Measurements from ENCODE around the gene CCDC183.
"Not testable (repeated sequence)": the region's sequence is repeated elsewhere in the genome, so short reads cannot be mapped to it uniquely, and the experiment has no call there.

Gene CCDC183

DNA sequence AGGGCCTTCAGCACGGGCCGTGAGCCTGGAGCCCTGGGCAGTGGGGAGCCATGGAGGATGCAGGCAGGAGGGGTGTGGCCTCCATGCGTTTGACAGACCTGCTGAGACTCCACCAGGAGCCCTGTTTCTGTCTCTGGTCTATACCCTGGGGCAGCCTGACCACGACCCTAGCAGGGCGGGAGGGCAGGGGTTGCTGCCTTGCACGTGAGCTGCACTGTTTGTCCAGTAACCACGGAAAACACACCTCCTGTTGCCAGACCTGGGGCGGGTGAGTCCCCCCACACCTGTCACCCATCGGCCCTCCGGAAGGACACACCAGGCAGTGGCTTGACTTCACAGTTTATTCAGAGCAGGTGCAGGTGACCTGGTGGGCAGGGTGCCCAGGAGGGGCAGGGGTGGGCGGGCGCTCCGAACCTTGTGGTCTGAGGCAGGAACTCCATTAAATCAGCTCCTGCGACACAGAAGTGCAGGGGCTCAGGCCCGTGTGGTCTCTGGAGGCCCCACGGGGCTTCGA is 42.0 kb upstream of the CCDC183 start:
- Histone ChIP-seq H3K36me3 (ENCODE audit: control insufficient read depth in 2 of 2, insufficient read depth in 2 of 2, low read length in 2 of 2) (no peaks in the 10 kb centered on the region), H3K27me3 (ENCODE audit: control insufficient read depth in 2 of 2, insufficient read depth in 2 of 2, low read length in 2 of 2) (no peaks in the 10 kb centered on the region), H3K4me3 (ENCODE audit: low read length in 2 of 2) (no peak overlapping the region), H3K9me3 (ENCODE audit: control insufficient read depth in 2 of 2, low read length in 2 of 2) (peaks cover 0 to 8% of the 10 kb centered on the region in 2 donors), H3K4me1 (ENCODE audit: control insufficient read depth in 2 of 2, insufficient read depth in 2 of 2, low read length in 2 of 2) (no peaks in the 10 kb centered on the region), H3K27ac (ENCODE audit: low read depth in 2 of 2, low read length in 2 of 2) (no peak overlapping the region), H3K9ac (ENCODE audit: low read depth in 1 of 2, low read length in 2 of 2) (no peak overlapping the region)

DNA sequence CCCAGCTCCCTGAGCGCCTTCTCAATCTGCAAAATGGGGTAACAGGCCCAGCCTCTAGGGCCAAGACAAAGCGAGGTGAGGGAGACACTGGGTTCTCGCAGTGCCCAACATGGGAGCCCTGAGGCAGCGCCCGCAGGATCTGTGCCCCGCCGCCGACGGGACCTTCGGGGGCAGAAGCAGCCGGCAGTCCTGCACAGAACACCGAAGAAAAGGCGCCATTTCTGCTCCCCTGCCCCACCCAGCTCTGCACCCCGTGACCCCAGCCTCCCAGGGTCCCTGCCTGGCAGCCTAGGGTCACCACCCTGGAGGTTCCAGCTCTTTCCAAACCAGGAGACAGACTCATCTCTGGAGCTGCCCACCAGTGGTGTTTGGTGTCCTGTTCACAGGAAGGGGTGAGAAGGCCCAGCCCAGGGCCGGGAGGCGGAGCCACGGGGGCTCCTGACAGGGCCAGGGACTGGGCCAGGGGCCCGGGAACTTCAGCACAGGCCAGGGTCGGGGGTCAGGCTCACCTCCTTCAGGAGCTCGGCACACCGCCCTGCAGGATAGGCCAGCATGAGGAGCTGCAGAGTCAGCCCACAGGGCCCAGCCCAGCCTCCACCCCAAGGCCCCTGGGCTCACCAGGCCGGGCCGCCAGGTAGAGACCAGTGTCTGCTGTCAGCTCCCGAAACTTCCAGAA is 41.4 kb upstream of the CCDC183 start:
- Histone ChIP-seq H3K27ac (ENCODE audit: low read depth in 2 of 2, low read length in 2 of 2) (no peak overlapping the region), H3K4me1 (ENCODE audit: control insufficient read depth in 2 of 2, insufficient read depth in 2 of 2, low read length in 2 of 2) (no peaks in the 10 kb centered on the region), H3K9ac (ENCODE audit: low read depth in 1 of 2, low read length in 2 of 2) (no peak overlapping the region), H3K36me3 (ENCODE audit: control insufficient read depth in 2 of 2, insufficient read depth in 2 of 2, low read length in 2 of 2) (no peaks in the 10 kb centered on the region), H3K27me3 (ENCODE audit: control insufficient read depth in 2 of 2, insufficient read depth in 2 of 2, low read length in 2 of 2) (no peaks in the 10 kb centered on the region), H3K9me3 (ENCODE audit: control insufficient read depth in 2 of 2, low read length in 2 of 2) (peaks cover 0 to 8% of the 10 kb centered on the region in 2 donors), H3K4me3 (ENCODE audit: low read length in 2 of 2) (no peak overlapping the region)

DNA sequence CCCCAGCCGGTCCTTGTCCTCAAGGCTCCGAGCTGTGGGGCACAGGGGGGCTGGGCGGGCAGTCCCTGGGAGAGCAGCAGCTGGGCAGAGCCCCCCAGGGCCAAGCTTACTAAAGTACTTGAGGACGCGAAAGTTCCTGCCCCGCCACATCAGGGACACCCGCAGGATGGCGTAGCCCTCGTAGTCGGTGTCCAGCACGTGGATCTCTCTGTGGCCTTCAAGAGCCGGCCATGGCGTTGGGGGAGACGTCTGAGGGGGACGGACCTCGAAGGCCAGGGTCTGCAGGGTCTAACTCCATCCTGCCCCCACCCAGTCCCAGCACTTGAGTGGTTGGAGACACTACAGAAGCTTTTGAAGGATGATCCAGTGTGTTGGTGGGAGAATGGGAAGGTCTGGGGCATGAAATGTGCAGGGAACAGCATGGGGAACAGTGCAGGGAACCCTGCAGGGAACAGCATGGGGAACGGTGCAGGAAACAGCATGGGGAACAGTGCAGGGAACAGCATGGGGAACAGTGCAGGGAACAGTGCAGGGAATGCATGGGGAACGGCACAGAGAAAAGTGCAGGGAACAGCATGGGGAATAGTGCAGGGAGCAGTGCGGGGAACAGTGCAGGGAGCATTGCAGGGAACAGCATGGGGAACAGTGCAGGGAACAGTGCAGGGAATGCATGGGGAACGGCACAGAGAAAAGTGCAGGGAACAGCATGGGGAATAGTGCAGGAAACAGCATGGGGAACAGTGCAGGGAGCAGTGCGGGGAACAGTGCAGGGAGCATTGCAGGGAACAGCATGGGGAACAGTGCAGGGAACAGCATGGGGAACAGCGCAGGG is 40.6 kb upstream of the CCDC183 start:
- H3K9ac ChIP-seq (ENCODE audit: low read depth in 1 of 2, low read length in 2 of 2); H3K36me3 ChIP-seq (ENCODE audit: control insufficient read depth in 2 of 2, insufficient read depth in 2 of 2, low read length in 2 of 2); H3K27me3 ChIP-seq (ENCODE audit: control insufficient read depth in 2 of 2, insufficient read depth in 2 of 2, low read length in 2 of 2); H3K4me1 ChIP-seq (ENCODE audit: control insufficient read depth in 2 of 2, insufficient read depth in 2 of 2, low read length in 2 of 2); H3K9me3 ChIP-seq (ENCODE audit: control insufficient read depth in 2 of 2, low read length in 2 of 2); H3K4me3 ChIP-seq (ENCODE audit: low read length in 2 of 2); H3K27ac ChIP-seq (ENCODE audit: low read depth in 2 of 2, low read length in 2 of 2): not testable (repeated sequence)

DNA sequence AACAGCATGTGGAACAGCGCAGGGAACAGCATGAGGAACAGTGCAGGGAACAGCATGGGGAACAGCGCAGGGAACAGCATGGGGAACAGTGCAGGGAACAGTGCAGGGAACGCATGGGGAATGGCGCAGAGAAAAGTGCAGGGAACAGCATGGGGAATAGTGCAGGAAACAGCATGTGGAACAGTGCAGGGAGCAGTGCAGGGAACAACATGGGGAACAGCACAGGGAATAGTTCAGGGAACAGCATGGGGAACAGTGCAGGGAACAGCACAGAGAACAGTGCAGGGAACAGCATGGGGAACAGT is 40.1 kb upstream of the CCDC183 start:
- no peak overlapping the region for H3K4me3 ChIP-seq (ENCODE audit: low read length in 2 of 2)
- H3K4me1 ChIP-seq (ENCODE audit: control insufficient read depth in 2 of 2, insufficient read depth in 2 of 2, low read length in 2 of 2): no peaks in the 10 kb centered on the region
- H3K9me3 ChIP-seq (ENCODE audit: control insufficient read depth in 2 of 2, low read length in 2 of 2): peaks cover 0 to 8% of the 10 kb centered on the region in 2 donors
- no peaks in the 10 kb centered on the region for H3K27me3 ChIP-seq (ENCODE audit: control insufficient read depth in 2 of 2, insufficient read depth in 2 of 2, low read length in 2 of 2)
- no peak overlapping the region for H3K27ac ChIP-seq (ENCODE audit: low read depth in 2 of 2, low read length in 2 of 2)
- no peaks in the 10 kb centered on the region for H3K36me3 ChIP-seq (ENCODE audit: control insufficient read depth in 2 of 2, insufficient read depth in 2 of 2, low read length in 2 of 2)
- no peak overlapping the region for H3K9ac ChIP-seq (ENCODE audit: low read depth in 1 of 2, low read length in 2 of 2)

DNA sequence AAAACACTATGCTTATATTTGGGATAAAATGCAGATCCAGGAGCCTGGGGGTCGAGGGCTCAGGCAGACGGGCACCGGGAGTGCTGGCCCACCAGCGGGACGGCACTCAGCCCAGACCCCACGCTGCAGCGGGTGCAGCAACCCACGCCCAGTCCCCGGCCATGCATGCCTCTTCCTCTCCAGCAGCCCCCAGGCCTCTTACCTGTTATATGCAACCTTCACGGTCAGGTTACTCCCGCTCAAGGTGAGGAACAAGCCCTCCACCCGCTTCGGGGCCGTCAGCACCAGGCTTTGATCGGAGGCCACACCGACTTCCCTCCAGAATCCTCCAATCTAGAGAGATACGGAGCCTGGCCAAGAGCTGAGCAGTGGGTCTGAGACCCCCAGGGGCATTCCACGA is 39.3 kb upstream of the CCDC183 start:
- Histone ChIP-seq H3K27me3 (ENCODE audit: control insufficient read depth in 2 of 2, insufficient read depth in 2 of 2, low read length in 2 of 2) (peaks cover 0 to 2% of the 10 kb centered on the region in 2 donors), H3K9me3 (ENCODE audit: control insufficient read depth in 2 of 2, low read length in 2 of 2) (peaks cover 0 to 7% of the 10 kb centered on the region in 2 donors), H3K9ac (ENCODE audit: low read depth in 1 of 2, low read length in 2 of 2) (no peak overlapping the region), H3K36me3 (ENCODE audit: control insufficient read depth in 2 of 2, insufficient read depth in 2 of 2, low read length in 2 of 2) (no peaks in the 10 kb centered on the region), H3K27ac (ENCODE audit: low read depth in 2 of 2, low read length in 2 of 2) (no peak overlapping the region), H3K4me1 (ENCODE audit: control insufficient read depth in 2 of 2, insufficient read depth in 2 of 2, low read length in 2 of 2) (no peaks in the 10 kb centered on the region), H3K4me3 (ENCODE audit: low read length in 2 of 2) (no peak overlapping the region)

DNA sequence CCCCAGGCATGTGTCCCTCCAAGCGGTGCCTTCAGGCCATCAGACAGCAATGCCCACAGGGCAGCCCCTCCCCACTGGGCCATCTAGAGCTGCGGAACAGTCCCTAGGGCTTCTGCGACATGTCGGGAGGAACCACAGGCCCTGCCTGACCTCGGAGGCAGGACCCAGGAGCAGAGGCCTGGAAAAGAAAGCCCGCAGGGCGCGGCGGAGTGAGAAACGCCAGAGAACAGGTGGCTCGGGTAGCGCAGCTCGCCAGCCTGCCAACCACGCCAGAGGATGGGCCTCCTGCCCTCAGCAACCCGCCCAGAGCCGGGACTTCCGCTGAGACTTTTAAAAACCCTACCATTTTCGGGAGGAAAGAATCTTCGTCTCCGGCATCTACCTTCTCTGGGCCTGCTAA is 38.8 kb upstream of the CCDC183 start:
- Histone ChIP-seq H3K9ac (ENCODE audit: low read depth in 1 of 2, low read length in 2 of 2) (no peak overlapping the region), H3K36me3 (ENCODE audit: control insufficient read depth in 2 of 2, insufficient read depth in 2 of 2, low read length in 2 of 2) (no peaks in the 10 kb centered on the region), H3K4me3 (ENCODE audit: low read length in 2 of 2) (no peak overlapping the region)

DNA sequence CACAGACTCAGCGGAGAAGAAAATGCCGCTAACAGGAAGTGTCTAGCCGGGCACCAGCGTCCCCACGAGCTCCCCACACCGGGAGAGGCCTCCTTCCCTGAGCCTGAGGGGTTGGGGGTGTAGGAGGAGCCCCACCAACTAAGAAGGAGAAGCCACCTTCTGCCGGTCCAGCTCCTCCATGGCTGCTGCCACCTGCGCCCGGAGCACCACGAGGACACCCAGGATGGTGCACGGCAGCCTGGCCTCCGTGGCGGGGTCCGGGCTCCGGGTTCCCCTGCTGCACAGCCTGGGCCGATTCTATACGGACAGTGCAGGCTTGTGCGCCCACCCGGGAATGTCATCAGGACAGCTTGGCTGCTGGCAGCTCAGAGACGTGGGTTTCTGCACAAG is 38.4 kb upstream of the CCDC183 start:
- Histone ChIP-seq H3K4me1 (ENCODE audit: control insufficient read depth in 2 of 2, insufficient read depth in 2 of 2, low read length in 2 of 2) (no peaks in the 10 kb centered on the region), H3K4me3 (ENCODE audit: low read length in 2 of 2) (no peak overlapping the region), H3K9me3 (ENCODE audit: control insufficient read depth in 2 of 2, low read length in 2 of 2) (peaks cover 0 to 6% of the 10 kb centered on the region in 2 donors), H3K9ac (ENCODE audit: low read depth in 1 of 2, low read length in 2 of 2) (no peak overlapping the region), H3K27me3 (ENCODE audit: control insufficient read depth in 2 of 2, insufficient read depth in 2 of 2, low read length in 2 of 2) (peaks cover 0 to 2% of the 10 kb centered on the region in 2 donors), H3K27ac (ENCODE audit: low read depth in 2 of 2, low read length in 2 of 2) (no peak overlapping the region), H3K36me3 (ENCODE audit: control insufficient read depth in 2 of 2, insufficient read depth in 2 of 2, low read length in 2 of 2) (no peaks in the 10 kb centered on the region)

More for the DNA sequence above, 38.8 kb upstream of the CCDC183 start:
- Histone ChIP-seq H3K27ac (ENCODE audit: low read depth in 2 of 2, low read length in 2 of 2) (no peak overlapping the region), H3K27me3 (ENCODE audit: control insufficient read depth in 2 of 2, insufficient read depth in 2 of 2, low read length in 2 of 2) (peaks cover 0 to 2% of the 10 kb centered on the region in 2 donors), H3K9me3 (ENCODE audit: control insufficient read depth in 2 of 2, low read length in 2 of 2) (peaks cover 0 to 6% of the 10 kb centered on the region in 2 donors), H3K4me1 (ENCODE audit: control insufficient read depth in 2 of 2, insufficient read depth in 2 of 2, low read length in 2 of 2) (no peaks in the 10 kb centered on the region)

DNA sequence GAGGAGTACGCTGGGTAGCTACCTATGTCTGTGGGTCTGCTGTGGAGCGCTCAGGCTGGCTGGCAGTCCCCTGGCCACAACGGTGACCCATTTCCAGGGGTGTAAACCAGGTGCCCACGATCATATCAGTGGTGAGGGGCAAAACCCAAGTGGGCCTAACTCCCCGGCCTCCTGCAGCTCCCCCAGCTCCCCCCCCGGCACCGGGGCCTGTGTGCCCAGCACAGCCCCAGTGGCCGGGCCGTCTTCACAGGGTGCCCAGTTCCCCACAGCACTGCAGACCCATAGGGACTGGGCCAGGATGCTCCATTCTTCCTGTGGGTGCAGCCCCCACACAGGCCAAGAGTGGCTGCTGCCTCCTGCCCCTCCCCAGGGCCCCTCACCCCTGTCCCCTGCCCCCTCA is 37.1 kb upstream of the CCDC183 start:
- Histone ChIP-seq H3K27me3 (ENCODE audit: control insufficient read depth in 2 of 2, insufficient read depth in 2 of 2, low read length in 2 of 2) (peaks cover 0 to 2% of the 10 kb centered on the region in 2 donors), H3K27ac (ENCODE audit: low read depth in 2 of 2, low read length in 2 of 2) (no peak overlapping the region), H3K9me3 (ENCODE audit: control insufficient read depth in 2 of 2, low read length in 2 of 2) (peaks cover 0 to 6% of the 10 kb centered on the region in 2 donors), H3K4me3 (ENCODE audit: low read length in 2 of 2) (no peak overlapping the region), H3K4me1 (ENCODE audit: control insufficient read depth in 2 of 2, insufficient read depth in 2 of 2, low read length in 2 of 2) (no peaks in the 10 kb centered on the region), H3K9ac (ENCODE audit: low read depth in 1 of 2, low read length in 2 of 2) (no peak overlapping the region), H3K36me3 (ENCODE audit: control insufficient read depth in 2 of 2, insufficient read depth in 2 of 2, low read length in 2 of 2) (no peaks in the 10 kb centered on the region)

DNA sequence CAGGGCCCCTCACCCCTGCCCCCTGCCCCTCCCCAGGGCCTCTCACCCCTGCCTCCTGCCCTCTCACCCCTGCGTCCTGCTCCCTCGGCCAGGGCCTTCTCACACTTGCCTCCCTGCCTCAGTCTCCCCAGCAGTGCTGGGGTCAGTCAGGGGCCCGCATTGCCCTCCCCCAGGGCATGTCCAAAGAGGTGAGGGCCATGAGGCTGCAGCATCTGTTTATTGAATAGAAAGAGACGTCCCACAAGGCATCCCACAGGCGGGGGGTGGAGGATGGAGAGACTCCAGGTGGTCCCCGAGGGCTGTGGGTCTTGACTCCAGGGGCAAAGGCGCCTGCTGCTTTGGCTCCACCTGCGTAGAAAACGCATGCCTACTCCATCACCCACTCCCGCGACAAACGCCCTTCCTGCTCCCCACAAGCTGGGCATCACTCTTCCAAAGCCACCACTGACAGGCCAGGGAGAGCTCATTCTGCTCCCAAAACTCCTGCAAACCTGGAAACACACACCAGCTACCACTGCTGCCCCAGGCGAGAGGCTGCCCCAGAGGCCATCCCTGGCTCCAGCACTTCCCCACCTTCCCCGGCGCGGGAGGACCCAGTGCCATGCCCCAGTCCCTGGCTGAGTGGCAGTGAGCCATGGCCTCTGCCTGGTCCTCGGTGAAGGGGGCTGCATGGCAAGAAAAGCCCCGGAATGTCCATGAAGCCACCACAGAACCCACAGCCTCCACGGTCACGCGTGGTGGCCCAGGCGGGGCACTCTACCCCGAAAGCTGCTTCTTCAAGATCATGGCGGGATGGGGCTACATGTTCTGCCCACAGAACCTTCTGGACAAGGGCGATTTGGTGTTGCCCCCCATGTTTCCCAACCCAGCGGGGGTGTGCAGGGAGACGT is 36.5 kb upstream of the CCDC183 start:
- Histone ChIP-seq H3K9ac (ENCODE audit: low read depth in 1 of 2, low read length in 2 of 2) (no peak overlapping the region), H3K4me3 (ENCODE audit: low read length in 2 of 2) (no peak overlapping the region), H3K9me3 (ENCODE audit: control insufficient read depth in 2 of 2, low read length in 2 of 2) (peaks cover 0 to 6% of the 10 kb centered on the region in 2 donors), H3K27ac (ENCODE audit: low read depth in 2 of 2, low read length in 2 of 2) (no peak overlapping the region), H3K4me1 (ENCODE audit: control insufficient read depth in 2 of 2, insufficient read depth in 2 of 2, low read length in 2 of 2) (peaks cover 2 to 3% of the 10 kb centered on the region in 2 donors), H3K27me3 (ENCODE audit: control insufficient read depth in 2 of 2, insufficient read depth in 2 of 2, low read length in 2 of 2) (peaks cover 0 to 2% of the 10 kb centered on the region in 2 donors), H3K36me3 (ENCODE audit: control insufficient read depth in 2 of 2, insufficient read depth in 2 of 2, low read length in 2 of 2) (no peaks in the 10 kb centered on the region)
